ENCODE results near the gene ASB16.
"Not testable (repeated sequence)": the region's sequence is repeated elsewhere in the genome, so short reads cannot be mapped to it uniquely, and the experiment has no call there.

ASB16 gene

GRCh38 chr17:44146375-44147346, 23.8 kb upstream of the ASB16 start:
- H3K4me3 ChIP-seq (ENCODE audit: low read depth, low read length), result no peak overlapping the region
- in situ Hi-C loops (cut with HindIII; ENCODE audit: low pct_ligation_motif_present, low sequenced_read_pairs), result no loop called here
- TF ChIP-seq CTCF (IDR thresholded peaks at IDR 0.05; ENCODE audit: low read depth, low read length, missing control alignments), result no peak
- no peaks in the 10 kb centered on the region for H3K27me3 ChIP-seq (replicated peaks)
- H3K36me3 ChIP-seq (replicated peaks), result no peaks in the 10 kb centered on the region
- no peak overlapping the region for H3K27ac ChIP-seq
- no peak for DNase-seq

DNA sequence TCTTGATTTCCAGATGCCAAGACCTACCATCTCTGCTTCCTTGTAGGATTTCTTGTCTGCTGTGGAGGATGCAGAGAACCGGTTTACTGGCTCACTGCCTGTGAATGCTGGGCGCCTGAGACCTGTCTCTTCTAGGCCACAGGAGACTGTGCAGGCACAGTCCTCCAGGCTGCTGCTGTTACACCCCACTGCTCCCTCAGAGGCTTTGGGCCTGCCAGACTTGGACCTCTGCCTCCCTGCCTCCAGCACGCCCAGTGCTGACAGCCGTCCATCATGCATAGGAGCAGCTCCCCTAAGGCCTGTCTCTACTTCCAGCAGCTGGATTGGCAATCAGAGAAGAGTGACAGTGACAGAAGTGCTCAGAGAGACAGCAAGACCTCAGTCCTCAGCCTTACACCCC, 22.7 kb upstream of the ASB16 start:
- Histone ChIP-seq H3K36me3 (replicated peaks) (no peaks in the 10 kb centered on the region), H3K27ac (no peak overlapping the region), H3K4me3 (ENCODE audit: low read depth, low read length) (no peak overlapping the region), H3K27me3 (replicated peaks) (no peaks in the 10 kb centered on the region)
- in situ Hi-C loops (cut with HindIII; ENCODE audit: low pct_ligation_motif_present, low sequenced_read_pairs), result no loop called here
- no peak for DNase-seq
- no peak for TF ChIP-seq CTCF (IDR thresholded peaks at IDR 0.05; ENCODE audit: low read depth, low read length, missing control alignments)

- H3K4me3 ChIP-seq (ENCODE audit: low read depth, low read length); DNase-seq; H3K36me3 ChIP-seq (replicated peaks); H3K27me3 ChIP-seq (replicated peaks); H3K27ac ChIP-seq; in situ Hi-C loops (cut with HindIII; ENCODE audit: low pct_ligation_motif_present, low sequenced_read_pairs): not testable (repeated sequence)
These were observed 21.4 kb upstream of the ASB16 start for GRCh38 chr17:44149066-44149465.

- in situ Hi-C loops (cut with HindIII; ENCODE audit: low pct_ligation_motif_present, low sequenced_read_pairs), result no loop called here
- no peaks in the 10 kb centered on the region for H3K36me3 ChIP-seq (replicated peaks)
- H3K27me3 ChIP-seq (replicated peaks), result no peaks in the 10 kb centered on the region
- no peak overlapping the region for H3K4me3 ChIP-seq (ENCODE audit: low read depth, low read length)
- no peak overlapping the region for H3K27ac ChIP-seq
- DNase-seq, result no peak
- TF ChIP-seq CTCF (IDR thresholded peaks at IDR 0.05; ENCODE audit: low read depth, low read length, missing control alignments), result no peak
These were observed 20.7 kb upstream of the ASB16 start for GRCh38 chr17:44149750-44150329.

- no peak for DNase-seq
- in situ Hi-C loops (cut with HindIII; ENCODE audit: low pct_ligation_motif_present, low sequenced_read_pairs), result no loop called here
These were observed 17.6 kb upstream of the ASB16 start for GRCh38 chr17:44152875-44153274.

More at GRCh38 chr17:44152875-44153274, 17.6 kb upstream of the ASB16 start:
- no peak for TF ChIP-seq CTCF (IDR thresholded peaks at IDR 0.05; ENCODE audit: low read depth, low read length, missing control alignments)
- Histone ChIP-seq H3K36me3 (replicated peaks) (no peaks in the 10 kb centered on the region), H3K4me3 (ENCODE audit: low read depth, low read length) (no peak overlapping the region), H3K27me3 (replicated peaks) (no peaks in the 10 kb centered on the region), H3K27ac (no peak overlapping the region)
